Spleen (tissue), 11 donors: Measurements from ENCODE around the gene POMGNT2. TPM values are rescaled to one million over a fixed set of nuclear protein-coding genes. Genes with fewer than 3 reads are reported as not detected.
"Not testable (repeated sequence)": the region's sequence is repeated elsewhere in the genome, so short reads cannot be mapped to it uniquely, and the experiment has no call there.

ENCODE experiments used
- DNase-seq: peaks from one replicate; pipeline ENCODE4 v3.0.0-alpha.2; 2020
- H3K27ac ChIP-seq, 8 donors: fragments of 200-600 bp; sonication (generic) in 7 of 8; 1 replicate in 4 of 8; 2 replicates in 4 of 8; pipeline versions ENCODE4 v1.5.0 to v1.8.0; 2016 to 2021; ENCODE audit warnings: inconsistent platforms in 4 of 8, mild to moderate bottlenecking in 4 of 8, moderate library complexity in 1 of 8
- H3K27me3 ChIP-seq, 7 donors: fragments of 200-600 bp; sonication (generic) in 6 of 7; replicated peaks in 1 of 7; 1 replicate in 4 of 7; 2 replicates in 3 of 7; pipeline versions ENCODE4 v1.5.0 to v1.8.0; 2016 to 2021; ENCODE audit warnings: inconsistent platforms in 3 of 7, mild to moderate bottlenecking in 1 of 7
- H3K36me3 ChIP-seq, 6 donors: fragments of 200-600 bp; sonication (generic) in 5 of 6; 1 replicate in 4 of 6; 2 replicates in 2 of 6; pipeline versions ENCODE4 v1.5.0 to v1.8.0; 2016 to 2021; ENCODE audit warnings: inconsistent platforms in 2 of 6
- H3K4me1 ChIP-seq, 6 donors: fragments of 200-600 bp; sonication (generic) in 5 of 6; 1 replicate in 3 of 6; 2 replicates in 3 of 6; pipeline versions ENCODE4 v1.5.0 to v1.8.0; 2016 to 2021; ENCODE audit warnings: inconsistent platforms in 3 of 6
- H3K4me3 ChIP-seq, 8 donors: fragments of 200-600 bp; sonication (generic) in 7 of 8; 1 replicate in 4 of 8; 2 replicates in 4 of 8; pipeline versions ENCODE4 v1.5.0 to v1.8.0; 2016 to 2021; ENCODE audit warnings: inconsistent platforms in 4 of 8, mild to moderate bottlenecking in 4 of 8, moderate library complexity in 2 of 8
- H3K9me3 ChIP-seq, 8 donors: fragments of 200-600 bp; sonication (generic) in 7 of 8; 1 replicate in 4 of 8; 2 replicates in 4 of 8; pipeline versions ENCODE4 v1.5.0 to v1.8.0; 2016 to 2021; ENCODE audit warnings: inconsistent platforms in 4 of 8
- POLR2A ChIP-seq, 3 donors: fragments of 450-650 bp; IDR thresholded peaks; one replicate each; pipeline ENCODE4 v1.5.1; 2017; ENCODE audit warnings: antibody characterized with exemption in 3 of 3, mild to moderate bottlenecking in 1 of 3
- POLR2AphosphoS5 ChIP-seq, 3 donors: sonication (generic); formaldehyde crosslinking; IDR thresholded peaks; one replicate each; pipeline ENCODE4 v1.5.1; 2017; ENCODE audit warnings: antibody characterized with exemption in 3 of 3
- WGBS, 5 donors: extraction: QIAGEN DNeasy Blood & Tissue Kit in 3 of 5; methylation state at CpG; one replicate each; pipeline versions ENCODE4 v1.1.5 to v1.1.7; 2013 to 2018; 5-methylcytosine and 5-hydroxymethylcytosine counted together
- intact Hi-C: fragments of 100-400 bp; cut with DNase I; formaldehyde crosslinking; loops from one replicate; pipeline ENCODE4 v1.15.0; 2023; ENCODE audit warnings: low total_unique reads
- polyA plus RNA-seq, 3 donors: library from polyadenylated mRNA; stranded (reverse); fragments of 200-250 nt; gene quantifications; one replicate each; pipeline ENCODE4 v1.2.1, GENCODE V29; 2013
- total RNA-seq, 7 donors: library from RNA; depleted of rRNA in 3 of 7; stranded (reverse); fragments of >200 nt in 3 of 7; fragmentation: NEBNext Ultra II Directional in 4 of 7; extraction: Animal tissue kit (Norgen Biotek cat#: 25700) in 4 of 7; gene quantifications; one replicate each; pipeline versions ENCODE4 v1.1.0 to v1.2.1, GENCODE V29; 2016 to 2021
- TF ChIP-seq, protein P1 (sequence below), 11 experiments: fragments of 200-600 bp in 7 of 11; fragments of 450-650 bp in 4 of 11; sonication (generic) in 4 of 11; IDR thresholded peaks in 8 of 11; conservative IDR thresholded peaks in 3 of 11; 1 replicate in 7 of 11; 2 replicates in 4 of 11; pipeline versions ENCODE4 v1.4.0 to v1.8.0; 2016 to 2021; ENCODE audit warnings: antibody characterized with exemption in 11 of 11, inconsistent platforms in 4 of 11, mild to moderate bottlenecking in 1 of 11
- donor health status: healthy with polysubstance abuse.
- donor health status: DM: no; HTN: no; CAD: no; lungs with moderate emphysema.
- donor health status: DM: no; HTN: no; CAD: no.
- donor health status: Bipolar disorder and iron deficiency.
- donor health status: healthy.
- donor health status: DM: no; HTN: no; CAD: no.
- donor health status: DM: yes; HTN: yes; CAD: no.

The POMGNT2 gene
- total and polyA plus RNA-seq, 10 donors, result 2.3 to 13.6 (median 6.4) TPM

- no peak overlapping the region for H3K4me3 ChIP-seq
- intact Hi-C loops, result no loop called here
- WGBS, 5 donors, result 95 to 98% (median 96%) methylated on average over 9 to 12 of the region's 12 CpGs
Measured at GRCh38 chr3:43053291-43053690, 52.6 kb downstream of the POMGNT2 start.

DNA sequence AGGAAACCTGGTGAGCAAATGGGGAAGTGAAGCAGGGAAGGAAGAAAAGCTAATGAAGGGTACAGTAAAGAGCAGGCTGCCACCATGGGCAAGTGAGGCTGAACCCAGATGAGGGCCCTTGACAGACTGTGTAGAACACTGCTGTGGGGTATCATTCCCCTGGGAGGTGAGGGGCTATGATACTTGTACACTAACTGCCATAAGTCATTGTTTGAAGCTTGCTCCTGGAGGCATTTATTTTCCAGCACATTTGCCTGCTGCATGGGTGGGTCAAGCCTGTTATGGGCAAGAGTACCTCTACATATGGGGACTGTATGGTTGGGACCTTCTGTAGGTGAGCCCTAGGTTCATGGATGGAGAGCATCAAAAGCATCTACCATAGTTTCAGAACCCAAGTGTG lies 57.4 kb downstream of the POMGNT2 start:
- H3K27me3 ChIP-seq, result no peaks in the 10 kb centered on the region
- intact Hi-C loops, result no loop called here
- no peak overlapping the region for H3K27ac ChIP-seq
- DNase-seq, result no peak
- no peak overlapping the region for H3K4me3 ChIP-seq
- peaks cover 0 to 90% (median 85%) of the 10 kb centered on the region in 8 donors for H3K9me3 ChIP-seq
- H3K36me3 ChIP-seq, result no peaks in the 10 kb centered on the region
- TF ChIP-seq, protein P1, sequence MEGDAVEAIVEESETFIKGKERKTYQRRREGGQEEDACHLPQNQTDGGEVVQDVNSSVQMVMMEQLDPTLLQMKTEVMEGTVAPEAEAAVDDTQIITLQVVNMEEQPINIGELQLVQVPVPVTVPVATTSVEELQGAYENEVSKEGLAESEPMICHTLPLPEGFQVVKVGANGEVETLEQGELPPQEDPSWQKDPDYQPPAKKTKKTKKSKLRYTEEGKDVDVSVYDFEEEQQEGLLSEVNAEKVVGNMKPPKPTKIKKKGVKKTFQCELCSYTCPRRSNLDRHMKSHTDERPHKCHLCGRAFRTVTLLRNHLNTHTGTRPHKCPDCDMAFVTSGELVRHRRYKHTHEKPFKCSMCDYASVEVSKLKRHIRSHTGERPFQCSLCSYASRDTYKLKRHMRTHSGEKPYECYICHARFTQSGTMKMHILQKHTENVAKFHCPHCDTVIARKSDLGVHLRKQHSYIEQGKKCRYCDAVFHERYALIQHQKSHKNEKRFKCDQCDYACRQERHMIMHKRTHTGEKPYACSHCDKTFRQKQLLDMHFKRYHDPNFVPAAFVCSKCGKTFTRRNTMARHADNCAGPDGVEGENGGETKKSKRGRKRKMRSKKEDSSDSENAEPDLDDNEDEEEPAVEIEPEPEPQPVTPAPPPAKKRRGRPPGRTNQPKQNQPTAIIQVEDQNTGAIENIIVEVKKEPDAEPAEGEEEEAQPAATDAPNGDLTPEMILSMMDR (IDR thresholded peaks at IDR 0.05 in 8 of 11, conservative IDR thresholded peaks at IDR 0.05 in 3 of 11), result no peak
- TF ChIP-seq POLR2A (IDR thresholded peaks at IDR 0.05) (no peak), POLR2AphosphoS5 (IDR thresholded peaks at IDR 0.05) (no peak)
- no peaks in the 10 kb centered on the region for H3K4me1 ChIP-seq

More at GRCh38 chr3:43053291-43053690, 52.6 kb downstream of the POMGNT2 start:
- Histone ChIP-seq H3K4me1 (no peaks in the 10 kb centered on the region), H3K36me3 (no peaks in the 10 kb centered on the region), H3K27me3 (no peaks in the 10 kb centered on the region), H3K27ac (no peak overlapping the region), H3K9me3 (peaks cover 0 to 43% (median 40%) of the 10 kb centered on the region in 8 donors)
- DNase-seq, result no peak
- TF ChIP-seq POLR2AphosphoS5 (IDR thresholded peaks at IDR 0.05) (no peak), POLR2A (IDR thresholded peaks at IDR 0.05) (no peak)
- TF ChIP-seq, protein P1 (IDR thresholded peaks at IDR 0.05 in 8 of 11, conservative IDR thresholded peaks at IDR 0.05 in 3 of 11), result no peak

- Histone ChIP-seq H3K4me1 (no peaks in the 10 kb centered on the region), H3K36me3 (no peaks in the 10 kb centered on the region), H3K27ac (no peak overlapping the region), H3K9me3 (peaks cover 0 to 84% (median 79%) of the 10 kb centered on the region in 8 donors), H3K27me3 (no peaks in the 10 kb centered on the region), H3K4me3 (no peak overlapping the region)
- intact Hi-C loops, result no loop called here
- 13 to 46% (median 43%) methylated on average over 1 of the region's 1 CpG for WGBS, 5 donors
- no peak for DNase-seq
- TF ChIP-seq POLR2A (IDR thresholded peaks at IDR 0.05), result no peak
Measured at GRCh38 chr3:43046583-43046982, 59.3 kb downstream of the POMGNT2 start.

- not testable (repeated sequence) for H3K27ac ChIP-seq
Measured at GRCh38 chr3:43045079-43045478, 60.8 kb downstream of the POMGNT2 start.

DNA sequence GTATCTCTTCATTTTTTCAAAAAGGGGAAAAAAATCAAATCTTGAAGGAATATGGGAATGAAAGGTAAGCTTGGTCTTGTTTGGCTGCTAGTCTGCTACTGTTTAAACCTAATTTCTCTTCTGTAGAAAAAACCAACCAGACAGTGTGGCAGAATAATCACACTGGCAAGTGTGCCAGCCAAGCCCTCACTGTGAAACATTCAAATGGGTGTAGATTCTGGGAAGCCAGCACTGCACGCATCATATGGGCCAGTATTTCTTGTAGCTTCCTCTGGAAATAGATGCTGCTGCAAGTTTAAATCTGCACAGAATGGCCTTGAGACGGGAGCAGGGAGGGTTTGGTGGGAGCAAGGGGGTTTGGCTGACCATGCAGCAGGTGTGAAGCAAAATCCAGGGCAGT lies 62.1 kb downstream of the POMGNT2 start:
- TF ChIP-seq POLR2A (IDR thresholded peaks at IDR 0.05) (no peak), POLR2AphosphoS5 (IDR thresholded peaks at IDR 0.05) (no peak)
- TF ChIP-seq, protein P1 (IDR thresholded peaks at IDR 0.05 in 8 of 11, conservative IDR thresholded peaks at IDR 0.05 in 3 of 11), result no peak

More at GRCh38 chr3:43045079-43045478, 60.8 kb downstream of the POMGNT2 start:
- H3K36me3 ChIP-seq, H3K4me3 ChIP-seq, H3K4me1 ChIP-seq, intact Hi-C loops, DNase-seq, H3K27me3 ChIP-seq: not testable (repeated sequence)
- H3K9me3 ChIP-seq, result peaks cover 0 to 69% (median 64%) of the 10 kb centered on the region in 8 donors

More for the DNA sequence above, 62.1 kb downstream of the POMGNT2 start:
- intact Hi-C loops, result no loop called here
- Histone ChIP-seq H3K36me3 (no peaks in the 10 kb centered on the region), H3K9me3 (peaks cover 0 to 56% (median 51%) of the 10 kb centered on the region in 8 donors), H3K4me3 (no peak overlapping the region), H3K4me1 (no peaks in the 10 kb centered on the region), H3K27ac (no peak overlapping the region), H3K27me3 (no peaks in the 10 kb centered on the region)
- DNase-seq, result no peak
- WGBS, 5 donors, result 78 to 92% (median 87%) methylated on average over 2 of the region's 2 CpGs
